ENCODE measurements around the gene RPL13A. TPM values are rescaled to one million over a fixed set of nuclear protein-coding genes. Genes with fewer than 3 reads are reported as not detected.

RPL13A gene
- total RNA-seq, 1 donor from 2014 or later: 1,820 TPM

- H3K4me1 ChIP-seq: peaks cover 21% of the 10 kb centered on the region
Measured at GRCh38 chr19:49473868-49474541, 13.4 kb upstream of the RPL13A start, which contains the start of gene FLT3LG. Gene FLT3LG (plus strand): TSS chr19:49474215. CDS start chr19:49474640, 425 bp downstream.

GRCh38 chr19:49474542-49474924, 12.9 kb upstream of the RPL13A start:
- Histone ChIP-seq H3K4me1 (peaks cover 16% of the 10 kb centered on the region), H3K27me3 (ENCODE audit: low read depth) (no peaks in the 10 kb centered on the region), H3K36me3 (peaks cover 4% of the 10 kb centered on the region), H3K27ac (peak overlapping the region; percentile 85), H3K4me3 (peak overlapping the region; percentile 75), H3K9me3 (no peaks in the 10 kb centered on the region)
- no peak for TF ChIP-seq CTCF (IDR thresholded peaks at IDR 0.05)
- intact Hi-C loops (cut with DNase I): no loop called here
- DNase-seq (no peak), ATAC-seq (peak in 1 of 2 donors; percentile 4)

More at GRCh38 chr19:49473868-49474541, 13.4 kb upstream of the RPL13A start, which contains the start of gene FLT3LG:
- DNase-seq (peak; percentile 86), ATAC-seq (peak; percentile 89 to 90)
- no peaks in the 10 kb centered on the region for H3K27me3 ChIP-seq (ENCODE audit: low read depth)
- H3K27ac ChIP-seq: peak within 1 kb of the TSS; percentile 85
- H3K36me3 ChIP-seq: peaks cover 8% of the 10 kb centered on the region
- H3K9me3 ChIP-seq: no peaks in the 10 kb centered on the region
- peak within 1 kb of the TSS; percentile 75 for H3K4me3 ChIP-seq
- peak; percentile 99 for TF ChIP-seq CTCF (IDR thresholded peaks at IDR 0.05)
- intact Hi-C loops (cut with DNase I): no loop called here

- H3K27me3 ChIP-seq (ENCODE audit: low read depth): no peaks in the 10 kb centered on the region
- H3K27ac ChIP-seq: no peak overlapping the region
- no peak for TF ChIP-seq CTCF (IDR thresholded peaks at IDR 0.05)
- DNase-seq (no peak), ATAC-seq (no peak)
- no peaks in the 10 kb centered on the region for H3K36me3 ChIP-seq
- no peaks in the 10 kb centered on the region for H3K9me3 ChIP-seq
- H3K4me3 ChIP-seq: no peak overlapping the region
- H3K4me1 ChIP-seq: peaks cover 10% of the 10 kb centered on the region
- intact Hi-C loops (cut with DNase I): no loop called here
Measured at GRCh38 chr19:49475191-49475917, 12.1 kb upstream of the RPL13A start.

- Histone ChIP-seq H3K4me1 (peaks cover 10% of the 10 kb centered on the region), H3K27ac (no peak overlapping the region), H3K36me3 (no peaks in the 10 kb centered on the region), H3K27me3 (ENCODE audit: low read depth) (no peaks in the 10 kb centered on the region), H3K9me3 (no peaks in the 10 kb centered on the region), H3K4me3 (no peak overlapping the region)
- ATAC-seq (peak; percentile 13 to 29), DNase-seq (no peak)
- peak; percentile 33 for TF ChIP-seq CTCF (IDR thresholded peaks at IDR 0.05)
- intact Hi-C loops (cut with DNase I): no loop called here
Measured at GRCh38 chr19:49475995-49476880, 11.2 kb upstream of the RPL13A start.

GRCh38 chr19:49479975-49480628, 7.3 kb upstream of the RPL13A start:
- DNase-seq: no peak
- Histone ChIP-seq H3K36me3 (peaks cover 14% of the 10 kb centered on the region), H3K27ac (no peak overlapping the region), H3K4me3 (no peak overlapping the region), H3K4me1 (peaks cover 4% of the 10 kb centered on the region), H3K9me3 (no peaks in the 10 kb centered on the region), H3K27me3 (ENCODE audit: low read depth) (no peaks in the 10 kb centered on the region)
- intact Hi-C loops (cut with DNase I): no loop called here
- ATAC-seq: peak in 1 of 2 donors; percentile 4
- TF ChIP-seq CTCF (IDR thresholded peaks at IDR 0.05): no peak

All from lower lobe of right lung (tissue), 2 donors.